GM23338 (cell line): Measurements from ENCODE around the gene GPC2.

ENCODE experiments used
- JUNB ChIP-seq: IDR thresholded peaks from one replicate; pipeline ENCODE4 v1.6.1; 2016; ENCODE audit warnings: antibody characterized with exemption; ENCODE audit not compliant: unreplicated experiment
- ZNF331 ChIP-seq: fragments of 250-450 bp; sonication (Bioruptor Pico); IDR thresholded peaks from 2 replicates; pipeline ENCODE4 v1.5.0; 2020; ENCODE audit warnings: low read depth, mild to moderate bottlenecking, moderate library complexity

GRCh38 chr7:100155553-100156317 is 21.4 kb downstream of the GPC2 start:
- no peak for TF ChIP-seq ZNF331 (CRISPR knock-in tag)
- TF ChIP-seq JUNB, result no peak
